Dermis lymphatic vessel endothelial cell (primary cell): ENCODE measurements around the gene OR2T34. TPM values are rescaled to one million over a fixed set of nuclear protein-coding genes. Genes with fewer than 3 reads are reported as not detected.

Source experiments
- total RNA-seq: library from RNA; depleted of rRNA; stranded (reverse); fragments of >200 nt; gene quantifications from 2 replicates; pipeline ENCODE4 v1.2.1, GENCODE V29; 2014

Gene OR2T34
- not detected in 2 replicates for total RNA-seq

GRCh38 chr1:248574657-248575056, at the start of gene OR2T34:
OR2T34 (minus strand) TSS chr1:248574757; CDS start chr1:248574757, 0 bp downstream.

GRCh38 chr1:248597589-248597988, 23.0 kb upstream of the OR2T34 start, which contains the start of gene OR2T10:
OR2T10 (minus strand) TSS chr1:248597700; CDS start chr1:248593768, 3,932 bp downstream.

GRCh38 chr1:248562672-248563071, 11.9 kb downstream of the OR2T34 start, which contains the start of gene OR2T29:
OR2T29 (minus strand) TSS chr1:248562772; CDS start chr1:248559491, 3,281 bp downstream.

Other genes with a start within 250 kb of the OR2T34 start
- gene OR14C36, start 226.0 kb downstream of the OR2T34 start, total RNA-seq: not detected in 2 replicates
- gene OR2T4, start 213.1 kb downstream of the OR2T34 start, total RNA-seq: not detected in 2 replicates
- gene OR2T6, start 199.0 kb downstream of the OR2T34 start, total RNA-seq: not detected in 2 replicates
- not detected in 2 replicates for gene OR2T1, start 171.7 kb downstream of the OR2T34 start, total RNA-seq
- not detected in 2 replicates for gene OR2T2, start 129.1 kb downstream of the OR2T34 start, total RNA-seq
- gene OR2T3, start 101.4 kb downstream of the OR2T34 start, total RNA-seq: not detected in 2 replicates
- gene OR2T5, start 86.2 kb downstream of the OR2T34 start, total RNA-seq: not detected in 2 replicates
- gene OR2G6, start 66.7 kb downstream of the OR2T34 start, total RNA-seq: not detected in 2 replicates
- gene OR2T29, start 12.0 kb downstream of the OR2T34 start, total RNA-seq: not detected in 2 replicates
- gene OR2T10, start 22.9 kb upstream of the OR2T34 start, total RNA-seq: not detected in 2 replicates
- not detected in 2 replicates for gene OR2T11, start 60.3 kb upstream of the OR2T34 start, total RNA-seq
- gene OR2T35, start 70.5 kb upstream of the OR2T34 start, total RNA-seq: not detected in 2 replicates
- not detected in 2 replicates for gene OR2T27, start 80.8 kb upstream of the OR2T34 start, total RNA-seq
- gene OR14I1, start 128.0 kb upstream of the OR2T34 start, total RNA-seq: not detected in 2 replicates
- not detected in 2 replicates for gene LYPD8, start 181.0 kb upstream of the OR2T34 start, total RNA-seq